ENCODE results near the gene GGTLC3. TPM values are rescaled to one million over a fixed set of nuclear protein-coding genes. Genes with fewer than 3 reads are reported as not detected.

The GGTLC3 gene
- total RNA-seq = not detected in 2 replicates

DNA sequence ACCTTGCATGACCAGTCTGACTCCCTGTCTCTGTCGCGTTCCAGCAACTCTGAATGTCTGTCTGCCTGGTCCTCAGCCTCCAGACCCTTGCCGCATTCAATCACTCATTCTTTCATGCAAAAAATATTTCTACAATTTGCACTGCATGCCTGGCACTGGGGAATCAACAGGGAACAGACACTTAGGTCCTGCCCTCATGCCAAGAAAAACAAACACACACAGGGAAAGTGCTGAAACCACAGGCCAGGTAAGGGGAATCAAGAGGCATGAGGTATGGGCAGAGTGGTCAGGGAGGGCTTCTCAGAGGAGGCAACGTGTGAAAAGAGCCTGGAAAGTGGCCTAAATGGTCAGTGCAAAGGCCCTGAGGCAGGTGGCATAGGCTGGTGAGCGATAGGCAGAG lies at the start of gene GGTLC3:
GGTLC3 (minus strand) TSS at position 101 of the 400 bp plus-strand sequence. CDS start 264 bp downstream, outside the sequence.

DNA sequence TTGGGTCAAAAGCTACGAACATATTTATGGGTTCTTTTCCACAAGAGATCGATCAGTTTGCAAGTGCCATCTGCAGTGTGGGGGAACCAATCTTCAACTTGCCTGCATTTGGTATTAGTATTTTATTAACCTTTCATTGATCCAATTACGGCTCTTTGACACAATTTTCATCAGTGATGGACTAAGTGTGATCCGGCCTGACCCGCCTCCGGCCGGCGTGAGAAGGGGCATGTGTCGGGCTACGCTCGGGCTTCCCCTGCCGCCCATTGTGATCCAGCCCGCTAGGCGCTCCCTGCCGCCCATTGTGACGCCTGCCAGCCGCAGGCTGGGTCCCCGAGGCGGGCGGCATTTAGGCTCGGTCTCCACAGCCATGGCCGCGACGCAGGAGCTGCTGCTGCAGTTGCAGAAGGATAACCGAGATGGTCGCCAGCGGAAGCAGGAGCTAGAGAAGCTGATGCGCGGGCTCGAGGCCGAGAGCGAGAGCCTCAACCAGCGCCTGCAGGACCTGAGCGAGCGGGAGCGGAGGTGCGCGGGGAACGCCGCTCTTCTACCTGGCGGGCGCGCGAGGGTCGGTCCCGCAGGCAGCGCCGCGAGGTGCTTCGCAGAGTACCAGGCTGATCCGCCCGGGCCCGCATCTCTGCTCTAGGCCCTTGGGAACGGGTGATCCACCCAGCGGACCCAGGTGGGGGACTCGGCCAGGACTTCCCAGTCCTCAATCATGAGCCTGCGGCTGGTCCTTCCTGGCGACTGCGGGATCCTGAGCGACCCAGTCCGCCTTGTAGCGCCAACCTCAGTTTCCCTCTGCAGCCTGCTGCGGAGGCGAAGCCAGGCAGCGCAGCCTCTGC lies 10.0 kb upstream of the GGTLC3 start, which contains the start of gene TMEM191B:
TMEM191B (plus strand) TSS at position 51 of the 845 bp plus-strand sequence; CDS start at position 230, 179 bp downstream.

Other genes with a start within 250 kb of the GGTLC3 start
- 2.4 TPM in 1 of 2 replicates, not detected in the other for gene TMEM191B, start 9.6 kb upstream of the GGTLC3 start, total RNA-seq
- 0.16 and 0.44 TPM in 2 replicates for gene RIMBP3, start 93.8 kb upstream of the GGTLC3 start, total RNA-seq